ENCODE data around the gene EFR3B.

EFR3B gene

GRCh38 chr2:25050128-25050527 lies 8.3 kb downstream of the EFR3B start:
- H3K36me3 Mint-ChIP-seq = no peaks in the 10 kb centered on the region
- ATAC-seq (no peak), DNase-seq (ENCODE audit: low spot score in 2 of 2) (no peak)
- peaks cover 3% of the 10 kb centered on the region for H3K4me1 Mint-ChIP-seq
- H3K4me3 Mint-ChIP-seq = no peak overlapping the region
- no peak overlapping the region for H3K27ac Mint-ChIP-seq
- H3K9me3 Mint-ChIP-seq = no peaks in the 10 kb centered on the region

DNA sequence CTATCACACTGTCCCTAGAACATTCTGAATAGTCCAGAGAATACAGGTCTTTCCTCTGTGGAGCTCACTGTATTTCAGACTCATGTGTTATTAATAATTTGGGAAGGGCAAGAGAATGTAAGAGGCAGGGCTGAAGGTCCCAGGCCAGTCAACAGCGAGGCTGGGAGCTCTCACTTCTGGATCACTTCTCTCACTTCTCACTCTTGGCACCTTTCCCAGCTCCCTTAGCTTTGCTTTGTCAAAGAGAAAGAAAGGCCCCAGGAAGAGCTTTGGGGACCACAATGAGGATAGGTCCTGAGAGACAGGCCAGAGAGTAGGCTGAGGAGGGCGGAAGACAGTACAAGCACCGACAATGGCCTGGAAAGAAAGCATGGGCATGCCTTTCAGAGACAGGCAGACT lies 11.2 kb downstream of the EFR3B start:
- DNase-seq (ENCODE audit: low spot score in 2 of 2) (no peak), ATAC-seq (no peak)
- Mint-ChIP-seq H3K4me1 (no peaks in the 10 kb centered on the region), H3K4me3 (no peak overlapping the region), H3K36me3 (no peaks in the 10 kb centered on the region), H3K27ac (no peak overlapping the region), H3K9me3 (no peaks in the 10 kb centered on the region)

- no peaks in the 10 kb centered on the region for H3K4me1 Mint-ChIP-seq
Measured at GRCh38 chr2:25054720-25055119, 12.8 kb downstream of the EFR3B start.

DNA sequence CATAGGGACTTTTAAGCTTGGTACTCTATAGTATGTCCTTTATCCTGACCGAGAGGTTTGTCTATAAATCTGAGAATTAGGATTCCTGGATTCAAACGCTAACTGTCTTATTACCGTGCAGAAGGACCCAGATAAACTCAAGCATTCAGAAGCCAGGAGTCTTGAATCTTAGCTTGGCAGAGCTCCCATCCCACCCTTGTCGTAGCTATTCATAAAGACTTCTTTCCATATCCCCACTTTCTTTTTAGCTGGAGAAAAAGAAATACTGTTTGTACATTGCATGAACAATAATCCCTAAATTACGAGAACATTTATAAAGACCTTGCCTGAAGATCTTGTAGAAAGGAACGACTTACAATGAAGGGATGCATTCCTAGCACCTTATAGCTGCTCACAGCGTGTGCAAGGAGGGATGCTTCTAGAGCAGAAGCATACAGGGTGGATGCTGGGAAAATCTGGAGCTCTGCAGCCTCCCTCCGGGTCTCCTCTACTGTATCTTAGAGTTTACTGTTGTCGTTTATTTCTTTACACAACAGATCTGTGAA lies 13.6 kb downstream of the EFR3B start:
- H3K9me3 Mint-ChIP-seq = no peaks in the 10 kb centered on the region
- H3K36me3 Mint-ChIP-seq = no peaks in the 10 kb centered on the region
- no peak for DNase-seq (ENCODE audit: low spot score in 2 of 2)
- H3K4me3 Mint-ChIP-seq = no peak overlapping the region
- no peak for ATAC-seq
- no peaks in the 10 kb centered on the region for H3K4me1 Mint-ChIP-seq
- H3K27ac Mint-ChIP-seq = no peak overlapping the region

More at GRCh38 chr2:25054720-25055119, 12.8 kb downstream of the EFR3B start:
- H3K36me3 Mint-ChIP-seq = no peaks in the 10 kb centered on the region
- DNase-seq (ENCODE audit: low spot score in 2 of 2) (no peak), ATAC-seq (no peak)
- no peaks in the 10 kb centered on the region for H3K9me3 Mint-ChIP-seq
- no peak overlapping the region for H3K4me3 Mint-ChIP-seq
- no peak overlapping the region for H3K27ac Mint-ChIP-seq

GRCh38 chr2:25056098-25056821 lies 14.4 kb downstream of the EFR3B start:
- Mint-ChIP-seq H3K4me3 (no peak overlapping the region), H3K9me3 (no peaks in the 10 kb centered on the region), H3K36me3 (no peaks in the 10 kb centered on the region), H3K4me1 (no peaks in the 10 kb centered on the region), H3K27ac (no peak overlapping the region)
- no peak for DNase-seq (ENCODE audit: low spot score in 2 of 2)
- ATAC-seq = no peak

DNA sequence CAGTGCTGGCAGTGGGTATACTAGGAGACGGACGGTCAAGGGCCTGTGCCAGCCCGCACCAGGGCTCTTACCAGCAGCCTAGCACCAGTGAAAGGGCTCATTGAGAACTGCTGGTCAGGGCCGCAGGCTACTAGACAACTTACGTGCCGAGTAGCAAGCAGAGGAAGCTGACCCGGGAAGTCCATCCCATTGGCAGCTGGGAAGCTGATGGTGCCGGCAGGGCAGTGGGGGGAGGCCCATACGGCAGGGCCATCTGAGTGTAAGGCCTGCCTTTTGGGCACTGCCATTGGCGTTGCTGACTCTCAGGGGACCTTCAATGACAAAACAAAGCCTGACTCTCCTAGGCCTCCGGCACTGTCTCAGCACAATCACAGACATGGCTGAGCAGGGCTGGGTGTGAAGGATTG lies 20.6 kb downstream of the EFR3B start:
- no peak for DNase-seq (ENCODE audit: low spot score in 2 of 2)
- no peak for ATAC-seq
- Mint-ChIP-seq H3K4me3 (no peak overlapping the region), H3K4me1 (no peaks in the 10 kb centered on the region), H3K36me3 (no peaks in the 10 kb centered on the region), H3K9me3 (peaks cover 5% of the 10 kb centered on the region), H3K27ac (no peak overlapping the region)

- peaks cover 5% of the 10 kb centered on the region for H3K9me3 Mint-ChIP-seq
- H3K36me3 Mint-ChIP-seq = no peaks in the 10 kb centered on the region
- DNase-seq (ENCODE audit: low spot score in 2 of 2) = no peak
- H3K4me1 Mint-ChIP-seq = no peaks in the 10 kb centered on the region
- no peak overlapping the region for H3K27ac Mint-ChIP-seq
- ATAC-seq = no peak
- H3K4me3 Mint-ChIP-seq = no peak overlapping the region
Measured at GRCh38 chr2:25063876-25064660, 22.2 kb downstream of the EFR3B start.

GRCh38 chr2:25065768-25066167 lies 23.9 kb downstream of the EFR3B start:
- no peaks in the 10 kb centered on the region for H3K4me1 Mint-ChIP-seq
- ATAC-seq (no peak), DNase-seq (ENCODE audit: low spot score in 2 of 2) (no peak)
- H3K36me3 Mint-ChIP-seq = no peaks in the 10 kb centered on the region
- no peak overlapping the region for H3K27ac Mint-ChIP-seq
- peaks cover 5% of the 10 kb centered on the region for H3K9me3 Mint-ChIP-seq
- H3K4me3 Mint-ChIP-seq = no peak overlapping the region

DNA sequence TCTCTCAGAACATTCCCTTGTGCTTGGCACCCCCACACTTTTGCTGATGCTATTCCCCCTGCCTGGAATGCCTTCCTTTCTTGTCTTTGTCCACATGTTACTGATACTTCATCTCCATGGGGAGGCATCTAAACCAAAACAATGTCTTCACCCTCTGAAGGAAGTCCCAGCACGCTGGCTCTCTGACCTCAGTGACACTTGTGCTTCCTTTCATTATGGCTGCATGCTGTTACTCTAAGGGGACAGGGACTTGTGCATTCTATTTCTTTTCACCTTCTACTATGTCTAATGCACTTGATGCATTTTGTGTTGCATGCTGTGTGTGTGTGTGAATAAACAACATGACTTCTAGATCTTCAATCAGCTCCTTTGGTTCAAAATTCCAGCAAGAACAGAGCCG lies 24.6 kb downstream of the EFR3B start:
- H3K27ac Mint-ChIP-seq = no peak overlapping the region
- no peak for ATAC-seq
- no peak for DNase-seq (ENCODE audit: low spot score in 2 of 2)
- H3K36me3 Mint-ChIP-seq = no peaks in the 10 kb centered on the region
- no peak overlapping the region for H3K4me3 Mint-ChIP-seq
- no peaks in the 10 kb centered on the region for H3K4me1 Mint-ChIP-seq
- peaks cover 5% of the 10 kb centered on the region for H3K9me3 Mint-ChIP-seq

GRCh38 chr2:25068217-25068616 lies 26.3 kb downstream of the EFR3B start:
- peaks cover 5% of the 10 kb centered on the region for H3K9me3 Mint-ChIP-seq
- no peaks in the 10 kb centered on the region for H3K4me1 Mint-ChIP-seq
- no peaks in the 10 kb centered on the region for H3K36me3 Mint-ChIP-seq
- ATAC-seq = no peak
- no peak overlapping the region for H3K27ac Mint-ChIP-seq
- no peak overlapping the region for H3K4me3 Mint-ChIP-seq
- no peak for DNase-seq (ENCODE audit: low spot score in 2 of 2)

DNA sequence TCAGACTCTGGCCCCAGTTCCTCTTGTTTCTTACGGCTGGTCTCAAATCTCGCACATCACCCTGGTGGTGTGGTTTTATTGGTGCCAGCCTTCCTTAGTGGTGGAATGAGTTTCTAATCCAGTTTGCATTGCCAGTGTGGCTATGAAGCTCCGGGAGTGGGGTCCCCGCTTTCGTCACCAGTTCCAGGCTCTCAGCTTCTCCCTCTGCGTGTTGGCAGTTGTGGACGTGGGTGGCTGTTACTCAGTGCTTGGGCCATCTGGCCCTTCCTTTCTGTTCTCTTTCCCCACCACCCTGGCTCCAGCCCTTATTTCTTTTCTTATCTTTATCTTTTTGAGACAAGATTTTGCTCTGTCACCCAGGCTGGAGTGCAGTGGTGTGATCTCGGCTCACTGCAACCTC lies 30.1 kb downstream of the EFR3B start:
- no peak for DNase-seq (ENCODE audit: low spot score in 2 of 2)
- Mint-ChIP-seq H3K27ac (no peak overlapping the region), H3K36me3 (no peaks in the 10 kb centered on the region), H3K9me3 (no peaks in the 10 kb centered on the region), H3K4me1 (no peaks in the 10 kb centered on the region), H3K4me3 (no peak overlapping the region)
- no peak for ATAC-seq

GRCh38 chr2:25072606-25073005 lies 30.7 kb downstream of the EFR3B start:
- no peak for DNase-seq (ENCODE audit: low spot score in 2 of 2)
- ATAC-seq = no peak
- Mint-ChIP-seq H3K4me1 (no peaks in the 10 kb centered on the region), H3K36me3 (no peaks in the 10 kb centered on the region), H3K27ac (peak overlapping the region; percentile 2), H3K4me3 (no peak overlapping the region), H3K9me3 (no peaks in the 10 kb centered on the region)

DNA sequence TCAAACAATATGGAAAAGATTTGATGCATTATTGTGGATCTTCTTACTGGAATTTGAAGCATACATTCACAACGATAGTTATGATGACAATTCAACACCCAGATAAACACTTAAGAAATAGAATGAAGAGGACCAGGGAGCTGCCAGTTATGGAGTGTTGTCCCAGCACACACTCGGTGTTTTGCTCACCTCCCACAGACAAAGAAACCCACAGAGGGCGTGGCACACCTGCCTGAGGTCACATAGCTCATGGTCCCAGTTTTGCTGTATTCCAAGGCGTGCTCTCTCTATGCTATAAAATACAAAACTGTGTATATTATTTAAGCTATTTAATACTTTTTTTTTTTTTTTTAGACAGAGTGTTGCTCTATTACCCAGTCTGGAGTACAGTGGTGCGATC lies 31.1 kb downstream of the EFR3B start:
- ATAC-seq (no peak), DNase-seq (ENCODE audit: low spot score in 2 of 2) (no peak)
- peak overlapping the region; percentile 2 for H3K27ac Mint-ChIP-seq
- no peaks in the 10 kb centered on the region for H3K9me3 Mint-ChIP-seq
- no peaks in the 10 kb centered on the region for H3K36me3 Mint-ChIP-seq
- H3K4me3 Mint-ChIP-seq = no peak overlapping the region
- no peaks in the 10 kb centered on the region for H3K4me1 Mint-ChIP-seq

DNA sequence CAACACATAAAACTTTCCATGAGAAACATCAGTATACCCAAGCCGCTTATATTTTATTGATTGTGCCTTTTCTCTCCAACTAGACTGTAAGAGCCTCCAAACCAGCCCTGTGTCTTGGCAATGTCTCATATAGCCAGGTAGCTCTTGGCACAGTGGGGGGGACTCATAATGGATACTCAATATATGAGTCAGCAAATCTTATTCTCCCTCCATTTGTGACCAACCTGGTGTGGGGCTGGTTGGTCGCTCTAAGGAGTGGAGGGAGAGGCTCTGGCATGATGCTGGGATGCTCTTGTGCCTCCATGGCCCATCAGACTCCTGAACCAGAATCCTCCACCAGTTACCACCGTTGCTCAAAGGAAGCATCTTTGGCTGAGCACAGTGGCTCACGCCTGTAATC lies 32.0 kb downstream of the EFR3B start:
- H3K9me3 Mint-ChIP-seq = no peaks in the 10 kb centered on the region

DNA sequence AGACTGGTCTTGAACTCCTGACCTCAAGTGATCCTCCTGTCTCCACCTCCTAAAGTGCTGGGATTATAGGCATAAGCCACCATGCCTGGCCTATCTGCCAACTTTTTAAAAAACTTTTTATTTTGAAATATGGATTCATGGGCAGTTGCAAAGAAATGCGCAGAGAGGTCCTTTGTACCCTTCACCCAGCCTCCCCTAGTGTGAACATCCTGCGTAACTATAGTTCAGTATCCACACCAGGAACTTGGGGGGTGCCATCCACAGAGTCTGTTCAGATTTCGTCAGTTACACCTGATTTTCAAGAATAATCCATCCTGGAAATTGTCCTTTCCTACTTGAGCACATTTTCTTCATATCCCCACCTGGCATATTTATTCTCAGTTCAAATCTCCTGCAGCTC lies 33.0 kb downstream of the EFR3B start:
- ATAC-seq (no peak), DNase-seq (ENCODE audit: low spot score in 2 of 2) (no peak)
- H3K4me1 Mint-ChIP-seq = no peaks in the 10 kb centered on the region
- no peaks in the 10 kb centered on the region for H3K36me3 Mint-ChIP-seq
- H3K9me3 Mint-ChIP-seq = no peaks in the 10 kb centered on the region
- H3K27ac Mint-ChIP-seq = no peak overlapping the region
- no peak overlapping the region for H3K4me3 Mint-ChIP-seq

More for the DNA sequence above, 32.0 kb downstream of the EFR3B start:
- H3K36me3 Mint-ChIP-seq = no peaks in the 10 kb centered on the region
- H3K27ac Mint-ChIP-seq = no peak overlapping the region
- ATAC-seq = no peak
- H3K4me1 Mint-ChIP-seq = no peaks in the 10 kb centered on the region
- DNase-seq (ENCODE audit: low spot score in 2 of 2) = no peak
- no peak overlapping the region for H3K4me3 Mint-ChIP-seq

DNA sequence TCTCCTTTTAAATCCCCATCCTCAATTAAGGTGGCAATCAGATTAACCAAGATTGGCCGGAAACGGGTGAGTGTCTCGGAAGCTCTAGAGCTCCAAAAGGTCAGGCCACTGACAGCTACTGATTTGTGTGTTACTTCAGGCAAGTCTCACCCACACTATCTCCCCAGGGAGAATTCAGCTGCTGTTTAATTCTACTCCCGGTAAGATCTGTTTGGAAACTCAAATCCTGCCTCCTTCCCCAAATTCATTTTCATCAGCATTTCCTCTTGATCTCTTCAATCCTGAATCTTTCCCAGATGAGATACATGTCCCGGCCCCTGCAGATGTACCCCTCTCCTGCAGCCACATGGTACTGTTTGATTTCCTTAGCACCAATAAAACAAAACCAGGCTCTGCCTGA lies 34.9 kb downstream of the EFR3B start:
- DNase-seq (ENCODE audit: low spot score in 2 of 2) (no peak), ATAC-seq (no peak)
- no peaks in the 10 kb centered on the region for H3K4me1 Mint-ChIP-seq
- no peak overlapping the region for H3K4me3 Mint-ChIP-seq
- no peaks in the 10 kb centered on the region for H3K9me3 Mint-ChIP-seq
- H3K36me3 Mint-ChIP-seq = no peaks in the 10 kb centered on the region
- no peak overlapping the region for H3K27ac Mint-ChIP-seq

Data from stimulated activated effector memory CD8-positive, alpha-beta T cell treated with anti-CD3 and anti-CD28 coated beads, Interleukin-12 subunit alpha, Interleukin-12 subunit beta, amount 100 ng/mL, for 72 hours (primary cell).